Loucy (cell line): ENCODE results near the gene RBM11.

Experiments
- H2AFZ ChIP-seq: fragments of 200-600 bp; sonication (generic); 2 replicates; pipeline ENCODE4 v1.6.0; 2016; ENCODE audit warnings: antibody characterized with exemption, mild to moderate bottlenecking, low read length, moderate library complexity
- H3F3A ChIP-seq: fragments of 200-600 bp; 2 replicates; pipeline ENCODE4 v1.6.0; 2016; ENCODE audit warnings: antibody characterized with exemption, low read depth, mild to moderate bottlenecking
- H3K27me3 ChIP-seq: fragments of 200-600 bp; sonication (generic); 2 replicates; pipeline ENCODE4 v1.6.1; 2014; ENCODE audit warnings: low read length, mild to moderate bottlenecking; ENCODE audit not compliant: insufficient read depth, poor library complexity, severe bottlenecking
- H3K36me3 ChIP-seq: fragments of 200-600 bp; sonication (generic); 2 replicates; pipeline ENCODE4 v1.6.1; 2016; ENCODE audit warnings: low read length; ENCODE audit not compliant: insufficient read depth
- H3K4me1 ChIP-seq: fragments of 200-600 bp; sonication (generic); 2 replicates; pipeline ENCODE4 v1.5.1; 2014; ENCODE audit warnings: low read length, mild to moderate bottlenecking; ENCODE audit not compliant: insufficient read depth, poor library complexity, severe bottlenecking
- H3K4me2 ChIP-seq: fragments of 200-600 bp; sonication (generic); 2 replicates; pipeline ENCODE4 v1.6.0; 2014; ENCODE audit warnings: antibody characterized with exemption, low read length, low read depth, mild to moderate bottlenecking; ENCODE audit not compliant: poor library complexity, severe bottlenecking
- H3K4me3 ChIP-seq: fragments of 200-600 bp; sonication (generic); 2 replicates; pipeline ENCODE4 v1.5.1; 2014; ENCODE audit warnings: low read length, mild to moderate bottlenecking, mixed read lengths; ENCODE audit not compliant: poor library complexity, severe bottlenecking
- H3K79me2 ChIP-seq: fragments of 200-600 bp; sonication (generic); 2 replicates; pipeline ENCODE4 v1.6.1; 2014; ENCODE audit warnings: low read length; ENCODE audit not compliant: insufficient read depth
- H3K9ac ChIP-seq: fragments of 200-600 bp; sonication (generic); 2 replicates; pipeline ENCODE4 v1.6.0; 2014; ENCODE audit warnings: mild to moderate bottlenecking, low read depth, low read length, moderate library complexity; ENCODE audit not compliant: poor library complexity, severe bottlenecking
- H3K9me2 ChIP-seq: fragments of 200-600 bp; sonication (generic); replicated peaks from 2 replicates; pipeline ENCODE4 v1.6.1; 2016; ENCODE audit warnings: low read depth, low read length, mixed read lengths
- H3K9me3 ChIP-seq: fragments of 200-600 bp; sonication (generic); 2 replicates; pipeline ENCODE4 v1.6.1; 2014; ENCODE audit warnings: mild to moderate bottlenecking, antibody characterized with exemption, low read length, low read depth; ENCODE audit not compliant: insufficient read depth
- H4K20me1 ChIP-seq: fragments of 200-600 bp; sonication (generic); 2 replicates; pipeline ENCODE4 v1.6.0; 2014; ENCODE audit warnings: antibody characterized with exemption, low read length, mild to moderate bottlenecking; ENCODE audit not compliant: insufficient read depth, poor library complexity, severe bottlenecking
- EZH2phosphoT487 ChIP-seq: fragments of 200-600 bp; IDR thresholded peaks from 2 replicates; pipeline ENCODE4 v1.6.1; 2018; ENCODE audit warnings: antibody characterized with exemption, mild to moderate bottlenecking, moderate library complexity, borderline replicate concordance
- TF ChIP-seq, protein P1 (sequence below): fragments of 200-600 bp; sonication (generic); conservative IDR thresholded peaks from 2 replicates; pipeline ENCODE4 v1.5.1; 2014; ENCODE audit warnings: mild to moderate bottlenecking, antibody characterized with exemption, low read length

Gene RBM11

GRCh38 chr21:14210738-14211137 lies 5.2 kb upstream of the RBM11 start, which contains the start of gene LIPI:
LIPI (minus strand) TSS chr21:14210955; CDS start chr21:14210845, 110 bp downstream.
- Histone ChIP-seq H3K79me2 (no peaks in the 10 kb centered on the region), H3K4me1 (no peaks in the 10 kb centered on the region), H3K9ac (no peak within 1 kb of the TSS), H3K9me2 (no peaks in the 10 kb centered on the region), H3F3A (no peaks in the 10 kb centered on the region), H4K20me1 (no peaks in the 10 kb centered on the region), H3K27me3 (no peaks in the 10 kb centered on the region), H2AFZ (no peak within 1 kb of the TSS), H3K36me3 (no peaks in the 10 kb centered on the region), H3K4me3 (no peak within 1 kb of the TSS), H3K9me3 (no peaks in the 10 kb centered on the region), H3K4me2 (no peak within 1 kb of the TSS)
- TF ChIP-seq EZH2phosphoT487: no peak
- TF ChIP-seq, protein P1, sequence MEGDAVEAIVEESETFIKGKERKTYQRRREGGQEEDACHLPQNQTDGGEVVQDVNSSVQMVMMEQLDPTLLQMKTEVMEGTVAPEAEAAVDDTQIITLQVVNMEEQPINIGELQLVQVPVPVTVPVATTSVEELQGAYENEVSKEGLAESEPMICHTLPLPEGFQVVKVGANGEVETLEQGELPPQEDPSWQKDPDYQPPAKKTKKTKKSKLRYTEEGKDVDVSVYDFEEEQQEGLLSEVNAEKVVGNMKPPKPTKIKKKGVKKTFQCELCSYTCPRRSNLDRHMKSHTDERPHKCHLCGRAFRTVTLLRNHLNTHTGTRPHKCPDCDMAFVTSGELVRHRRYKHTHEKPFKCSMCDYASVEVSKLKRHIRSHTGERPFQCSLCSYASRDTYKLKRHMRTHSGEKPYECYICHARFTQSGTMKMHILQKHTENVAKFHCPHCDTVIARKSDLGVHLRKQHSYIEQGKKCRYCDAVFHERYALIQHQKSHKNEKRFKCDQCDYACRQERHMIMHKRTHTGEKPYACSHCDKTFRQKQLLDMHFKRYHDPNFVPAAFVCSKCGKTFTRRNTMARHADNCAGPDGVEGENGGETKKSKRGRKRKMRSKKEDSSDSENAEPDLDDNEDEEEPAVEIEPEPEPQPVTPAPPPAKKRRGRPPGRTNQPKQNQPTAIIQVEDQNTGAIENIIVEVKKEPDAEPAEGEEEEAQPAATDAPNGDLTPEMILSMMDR: no peak

DNA sequence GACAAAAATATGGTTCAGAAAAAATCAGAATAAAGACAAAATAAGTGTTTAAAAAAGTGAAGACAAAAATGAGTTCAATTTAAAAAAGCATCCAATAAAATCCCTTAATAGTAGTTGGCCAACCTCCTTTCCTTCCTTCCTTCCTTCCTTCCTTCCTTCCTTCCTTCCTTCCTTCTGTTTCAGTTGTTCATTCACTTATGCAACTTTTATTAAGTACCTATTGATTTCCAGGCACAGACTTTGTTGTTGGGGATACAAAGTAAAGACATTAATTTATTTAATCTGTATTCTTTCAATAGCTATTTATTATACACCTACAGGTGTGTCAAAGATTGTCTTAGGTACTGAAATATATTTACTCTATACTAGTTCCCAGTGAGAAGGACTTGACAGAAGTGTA lies 2.8 kb upstream of the RBM11 start:
- no peaks in the 10 kb centered on the region for H3K27me3 ChIP-seq
- H3K9ac ChIP-seq: no peak overlapping the region
- no peak overlapping the region for H3K4me2 ChIP-seq
- no peaks in the 10 kb centered on the region for H3K79me2 ChIP-seq
- no peaks in the 10 kb centered on the region for H3K9me3 ChIP-seq
- H2AFZ ChIP-seq: no peak overlapping the region
- no peaks in the 10 kb centered on the region for H4K20me1 ChIP-seq
- no peak for TF ChIP-seq EZH2phosphoT487
- TF ChIP-seq, protein P1: no peak
- no peak overlapping the region for H3K4me3 ChIP-seq
- no peaks in the 10 kb centered on the region for H3K9me2 ChIP-seq
- H3K4me1 ChIP-seq: no peaks in the 10 kb centered on the region
- no peaks in the 10 kb centered on the region for H3F3A ChIP-seq
- no peaks in the 10 kb centered on the region for H3K36me3 ChIP-seq

GRCh38 chr21:14223365-14223764 lies 7.4 kb downstream of the RBM11 start:
- H3K36me3 ChIP-seq: no peaks in the 10 kb centered on the region
- no peaks in the 10 kb centered on the region for H3F3A ChIP-seq
- no peaks in the 10 kb centered on the region for H3K27me3 ChIP-seq
- TF ChIP-seq EZH2phosphoT487: no peak
- TF ChIP-seq, protein P1: no peak
- H3K4me1 ChIP-seq: peaks cover 5% of the 10 kb centered on the region
- H4K20me1 ChIP-seq: no peaks in the 10 kb centered on the region
- no peak overlapping the region for H3K4me2 ChIP-seq
- H3K79me2 ChIP-seq: no peaks in the 10 kb centered on the region
- no peak overlapping the region for H3K4me3 ChIP-seq
- no peaks in the 10 kb centered on the region for H3K9me3 ChIP-seq
- H3K9ac ChIP-seq: no peak overlapping the region
- no peaks in the 10 kb centered on the region for H3K9me2 ChIP-seq
- no peak overlapping the region for H2AFZ ChIP-seq
